ENCODE measurements around the gene KLF3.

DNA sequence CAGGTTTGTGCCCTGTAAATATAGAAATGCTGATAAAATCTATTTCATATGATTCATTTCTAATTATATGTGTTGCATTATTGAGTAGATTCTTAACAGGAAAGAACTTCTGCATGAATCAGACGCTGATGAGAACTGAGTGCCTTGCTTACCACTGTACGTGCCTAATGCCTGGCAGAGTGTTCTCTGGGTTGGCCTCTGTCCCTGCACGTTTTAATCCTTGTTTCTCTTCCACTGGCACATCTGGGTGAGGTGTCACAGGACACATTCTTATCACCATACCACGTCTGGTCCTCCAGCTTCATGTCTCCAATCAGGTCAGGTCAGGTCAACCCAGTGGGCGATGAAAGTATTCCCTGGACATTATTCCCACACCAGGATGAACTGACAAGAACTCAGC lies 53.6 kb downstream of the KLF3 start:
- TF ChIP-seq EZH2 (IDR thresholded peaks at IDR 0.05; ENCODE audit: insufficient read depth, poor library complexity, severe bottlenecking): no peak
- TF ChIP-seq EZH2phosphoT487 (IDR thresholded peaks at IDR 0.05; ENCODE audit: insufficient read depth, low read depth): no peak
